Sigmoid colon (tissue), 7 donors: ENCODE data around the gene GIPR. TPM values are rescaled to one million over a fixed set of nuclear protein-coding genes. Genes with fewer than 3 reads are reported as not detected.
A peak's percentile ranks its signal among the peaks of the same experiment; 100 is the strongest.

ENCODE experiments used
- DNase-seq: peaks from one replicate; pipeline ENCODE4 v3.0.0-alpha.2; 2019
- H3K27ac ChIP-seq, 4 donors: fragments of 200-600 bp; sonication (generic); one replicate each; pipeline ENCODE4 v1.5.1; 2016 to 2019; ENCODE audit warnings: mild to moderate bottlenecking in 1 of 4
- H3K27me3 ChIP-seq, 3 donors: fragments of 200-600 bp; sonication (generic); one replicate each; pipeline ENCODE4 v1.5.1; 2019; ENCODE audit warnings: mild to moderate bottlenecking in 1 of 3
- H3K36me3 ChIP-seq, 4 donors: fragments of 200-600 bp; sonication (generic); one replicate each; pipeline ENCODE4 v1.5.1; 2016 to 2019
- H3K4me1 ChIP-seq, 4 donors: fragments of 200-600 bp; sonication (generic); one replicate each; pipeline ENCODE4 v1.5.1; 2017 to 2019
- H3K4me3 ChIP-seq, 4 donors: fragments of 200-600 bp; sonication (generic); one replicate each; pipeline ENCODE4 v1.5.1; 2017 to 2019; ENCODE audit warnings: mild to moderate bottlenecking in 2 of 4, moderate library complexity in 1 of 4
- H3K9me3 ChIP-seq, 4 donors: fragments of 200-600 bp in 3 of 4; sonication (generic) in 3 of 4; one replicate each; pipeline versions ENCODE4 v1.5.1 to v1.6.1; 2013 to 2019
- CTCF ChIP-seq, 4 experiments: fragments of 450-650 bp in 3 of 4; fragments of 200-600 bp in 1 of 4; IDR thresholded peaks; one replicate each; pipeline ENCODE4 v1.5.1; 2016 to 2019; ENCODE audit warnings: antibody characterized with exemption in 4 of 4, mild to moderate bottlenecking in 3 of 4, moderate library complexity in 2 of 4
- EP300 ChIP-seq, 4 donors: sonication (generic); formaldehyde crosslinking; IDR thresholded peaks; one replicate each; pipeline ENCODE4 v1.6.1; 2017; ENCODE audit warnings: antibody characterized with exemption in 4 of 4
- POLR2A ChIP-seq, 2 donors: fragments of 450-650 bp; IDR thresholded peaks; one replicate each; pipeline ENCODE4 v1.6.1; 2016; ENCODE audit warnings: antibody characterized with exemption in 2 of 2, mild to moderate bottlenecking in 2 of 2, moderate library complexity in 2 of 2
- POLR2AphosphoS5 ChIP-seq, 4 donors: sonication (generic); formaldehyde crosslinking; IDR thresholded peaks; one replicate each; pipeline ENCODE4 v1.6.1; 2017; ENCODE audit warnings: antibody characterized with exemption in 4 of 4
- WGBS, 2 donors: extraction: QIAGEN DNeasy Blood & Tissue Kit; methylation state at CpG; one replicate each; pipeline ENCODE4 v1.1.7; 2013; 5-methylcytosine and 5-hydroxymethylcytosine counted together
- intact Hi-C: fragments of 100-400 bp; cut with DNase I; formaldehyde crosslinking; loops from one replicate; pipeline ENCODE4 v1.15.1; 2023
- polyA plus RNA-seq, 3 donors: library from polyadenylated mRNA; stranded (reverse); fragments of 200-250 nt; gene quantifications; one replicate each; pipeline ENCODE4 v1.2.3, GENCODE V29; 2013
- total RNA-seq, 4 donors: library from RNA; depleted of rRNA; stranded (reverse); fragments of >200 nt; gene quantifications; one replicate each; pipeline ENCODE4 v1.1.0, GENCODE V29; 2016
- donor health status: healthy with polysubstance abuse.
- donor health status: Bipolar disorder and iron deficiency.
- donor health status: healthy.

Gene GIPR
- total and polyA plus RNA-seq, 7 donors = 0.69 to 11.8 (median 3.6) TPM; not detected in 4

GRCh38 chr19:45674946-45675345 lies 6.9 kb downstream of the GIPR start:
- no peak overlapping the region for H3K27ac ChIP-seq
- H3K27me3 ChIP-seq = peaks cover 41 to 97% (median 68%) of the 10 kb centered on the region in 3 donors
- H3K9me3 ChIP-seq = no peaks in the 10 kb centered on the region
- DNase-seq = no peak
- WGBS, 2 donors = 67 to 74% methylated on average over 7 of the region's 7 CpGs
- peaks cover 0 to 22% (median 15%) of the 10 kb centered on the region in 4 donors for H3K4me1 ChIP-seq
- no peak overlapping the region for H3K4me3 ChIP-seq
- intact Hi-C loops = no loop called here
- H3K36me3 ChIP-seq = no peaks in the 10 kb centered on the region
- TF ChIP-seq EP300 (IDR thresholded peaks at IDR 0.05) (no peak), POLR2A (IDR thresholded peaks at IDR 0.05) (no peak), POLR2AphosphoS5 (IDR thresholded peaks at IDR 0.05) (no peak)

DNA sequence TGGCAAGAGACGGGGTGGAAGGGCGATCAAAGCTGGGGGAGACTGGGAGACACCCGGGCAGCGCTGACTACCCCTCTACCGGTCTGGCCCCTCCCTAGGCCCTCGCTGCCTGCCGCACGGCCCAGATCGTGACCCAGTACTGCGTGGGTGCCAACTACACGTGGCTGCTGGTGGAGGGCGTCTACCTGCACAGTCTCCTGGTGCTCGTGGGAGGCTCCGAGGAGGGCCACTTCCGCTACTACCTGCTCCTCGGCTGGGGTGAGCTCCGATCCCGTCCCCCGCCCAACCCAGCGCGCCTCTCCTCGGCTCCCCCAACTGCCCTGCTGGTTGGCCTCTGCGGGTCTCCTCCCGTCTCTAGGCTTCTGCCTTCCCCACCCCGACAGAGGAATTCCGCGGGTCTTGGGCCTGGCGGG lies 8.8 kb downstream of the GIPR start:
- H3K27me3 ChIP-seq = peaks cover 25 to 83% (median 50%) of the 10 kb centered on the region in 3 donors
- TF ChIP-seq EP300 (IDR thresholded peaks at IDR 0.05) (no peak), CTCF (IDR thresholded peaks at IDR 0.05) (no peak), POLR2A (IDR thresholded peaks at IDR 0.05) (no peak), POLR2AphosphoS5 (IDR thresholded peaks at IDR 0.05) (no peak)
- peaks cover 0 to 25% (median 22%) of the 10 kb centered on the region in 4 donors for H3K4me1 ChIP-seq
- H3K4me3 ChIP-seq = peak overlapping the region in 2 of 4 donors; percentile 27
- DNase-seq = no peak
- intact Hi-C loops = no loop called here
- no peak overlapping the region for H3K27ac ChIP-seq
- 3 to 4% methylated on average over 28 of the region's 28 CpGs for WGBS, 2 donors
- no peaks in the 10 kb centered on the region for H3K36me3 ChIP-seq
- H3K9me3 ChIP-seq = no peaks in the 10 kb centered on the region

DNA sequence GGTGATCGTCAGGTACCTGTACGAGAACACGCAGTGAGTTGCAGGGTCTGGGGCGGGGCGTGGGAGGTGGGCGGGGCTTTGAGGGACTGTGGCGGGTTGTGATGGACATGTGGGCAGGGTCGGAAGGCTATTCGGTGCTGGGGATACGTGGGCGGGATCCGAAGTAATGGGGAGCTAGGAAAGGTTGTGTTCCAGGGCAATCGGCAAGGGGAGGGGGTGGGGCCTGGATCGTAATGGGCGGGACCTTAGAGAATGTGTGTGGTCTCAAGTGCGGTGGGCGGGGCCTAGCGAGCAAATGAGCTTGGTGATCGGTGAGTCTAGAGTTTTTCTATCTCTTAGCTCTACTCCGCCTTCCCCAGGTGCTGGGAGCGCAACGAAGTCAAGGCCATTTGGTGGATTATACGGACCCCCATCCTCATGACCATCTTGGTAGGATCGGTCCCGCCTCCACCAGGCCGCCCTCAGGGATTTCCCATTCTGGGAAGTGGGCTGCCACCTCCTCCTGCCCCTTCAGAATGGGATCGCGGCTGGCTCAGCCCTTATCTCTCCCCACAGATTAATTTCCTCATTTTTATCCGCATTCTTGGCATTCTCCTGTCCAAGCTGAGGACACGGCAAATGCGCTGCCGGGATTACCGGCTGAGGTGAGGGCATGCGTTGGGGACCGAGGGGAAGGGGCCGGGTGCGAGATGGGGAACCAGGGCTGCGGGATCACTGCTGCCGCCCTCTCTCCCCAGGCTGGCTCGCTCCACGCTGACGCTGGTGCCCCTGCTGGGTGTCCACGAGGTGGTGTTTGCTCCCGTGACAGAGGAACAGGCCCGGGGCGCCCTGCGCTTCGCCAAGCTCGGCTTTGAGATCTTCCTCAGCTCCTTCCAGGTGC lies 9.6 kb downstream of the GIPR start:
- Histone ChIP-seq H3K4me1 (peaks cover 0 to 28% (median 23%) of the 10 kb centered on the region in 4 donors), H3K36me3 (no peaks in the 10 kb centered on the region), H3K27ac (no peak overlapping the region), H3K4me3 (peak overlapping the region in 2 of 4 donors; percentile 27), H3K9me3 (no peaks in the 10 kb centered on the region), H3K27me3 (peaks cover 24 to 77% (median 45%) of the 10 kb centered on the region in 3 donors)
- WGBS, 2 donors = 3 to 4% methylated on average over 49 of the region's 49 CpGs
- DNase-seq = no peak
- TF ChIP-seq CTCF (IDR thresholded peaks at IDR 0.05) (no peak), POLR2A (IDR thresholded peaks at IDR 0.05) (no peak), POLR2AphosphoS5 (IDR thresholded peaks at IDR 0.05) (no peak), EP300 (IDR thresholded peaks at IDR 0.05) (no peak)
- intact Hi-C loops = no loop called here

GRCh38 chr19:45681391-45682015 lies 13.5 kb downstream of the GIPR start:
- peak; percentile 87 to 99 (median 90) for TF ChIP-seq CTCF (IDR thresholded peaks at IDR 0.05)
- TF ChIP-seq POLR2AphosphoS5 (IDR thresholded peaks at IDR 0.05) = no peak
- Histone ChIP-seq H3K36me3 (peaks cover 0 to 16% (median 8%) of the 10 kb centered on the region in 4 donors), H3K4me1 (peaks cover 0 to 28% (median 23%) of the 10 kb centered on the region in 4 donors), H3K4me3 (peak overlapping the region; percentile 19 to 49 (median 42)), H3K9me3 (no peaks in the 10 kb centered on the region), H3K27ac (peak overlapping the region; percentile 66 to 82 (median 78)), H3K27me3 (peaks cover 24 to 39% (median 34%) of the 10 kb centered on the region in 3 donors)
- DNase-seq = peak; percentile 93
- intact Hi-C loops = no loop called here
- WGBS, 2 donors = 1 to 3% methylated on average over 51 of the region's 51 CpGs

DNA sequence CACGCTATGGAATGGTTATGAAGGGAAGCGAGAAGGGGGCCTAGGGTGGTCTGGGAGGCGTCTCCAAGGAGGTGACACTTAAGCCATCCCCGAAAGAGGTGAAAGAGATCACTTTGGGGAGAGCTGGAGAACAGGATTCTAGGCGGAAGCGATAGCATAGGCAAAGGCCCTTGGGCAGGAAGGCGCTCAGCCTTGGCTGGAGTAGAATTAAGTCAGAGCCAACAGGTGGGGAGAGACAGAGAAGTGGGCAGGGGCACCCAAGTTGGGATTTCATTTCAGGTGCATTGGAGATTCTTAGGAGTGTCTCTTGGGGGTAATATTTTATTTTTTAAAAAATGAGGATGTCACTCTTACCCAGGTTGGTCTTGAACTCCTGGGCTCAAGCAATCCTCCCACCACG lies 14.1 kb downstream of the GIPR start:
- H3K27me3 ChIP-seq = peaks cover 18 to 33% (median 28%) of the 10 kb centered on the region in 3 donors
- peak overlapping the region in 1 of 4 donors; percentile 19 for H3K4me3 ChIP-seq
- no peak for DNase-seq
- TF ChIP-seq EP300 (IDR thresholded peaks at IDR 0.05) = no peak
- TF ChIP-seq CTCF (IDR thresholded peaks at IDR 0.05) = no peak
- TF ChIP-seq POLR2AphosphoS5 (IDR thresholded peaks at IDR 0.05) = no peak
- no peak for TF ChIP-seq POLR2A (IDR thresholded peaks at IDR 0.05)
- peaks cover under 1 to 22% (median 14%) of the 10 kb centered on the region in 4 donors for H3K36me3 ChIP-seq
- H3K27ac ChIP-seq = peak overlapping the region; percentile 66 to 82 (median 78)
- peaks cover 0 to 23% (median 17%) of the 10 kb centered on the region in 4 donors for H3K4me1 ChIP-seq
- intact Hi-C loops = no loop called here
- 68 to 85% methylated on average over 8 of the region's 8 CpGs for WGBS, 2 donors
- no peaks in the 10 kb centered on the region for H3K9me3 ChIP-seq
